H1 (cell line): Measurements from ENCODE around the gene WFIKKN1. TPM values are rescaled to one million over a fixed set of nuclear protein-coding genes. Genes with fewer than 3 reads are reported as not detected.

ENCODE experiments used
- CTCF ChIA-PET: fragments of 300-600 bp; sonication (Branson Sonifier 250); formaldehyde crosslinking; loops from one replicate; lab custom pipeline; 2021; ENCODE audit not compliant: partially characterized antibody; lab: Charles Lee
- POLR2A ChIA-PET: fragments of 300-600 bp; sonication (Branson Sonifier 250); formaldehyde crosslinking; loops from one replicate; lab custom pipeline; 2021; ENCODE audit warnings: inconsistent platforms; ENCODE audit not compliant: partially characterized antibody; lab: Charles Lee
- DNase-seq, 2 experiments: peaks; one replicate each; pipeline versions ENCODE4 v3.0.0 to v3.0.0-alpha.2; 2010 to 2022; ENCODE audit warnings: low spot score in 2 of 2, low read depth in 1 of 2, mixed read lengths in 1 of 2
- FAIRE-seq: peaks from 2 replicates; lab custom pipeline; 2011; peaks lifted over from hg19 to GRCh38; lab: Jason Lieb, UNC
- H2AFZ ChIP-seq: 2 replicates; pipeline ENCODE4 v1.8.1; 2012; ENCODE audit warnings: low read length, inconsistent platforms
- H2AK5ac ChIP-seq: 2 replicates; pipeline ENCODE4 v1.6.1; 2013; ENCODE audit warnings: low read depth, low read length
- H2BK120ac ChIP-seq: replicated peaks from 2 replicates; pipeline ENCODE3; 2013; ENCODE audit warnings: low read depth, low read length, inconsistent platforms
- H2BK12ac ChIP-seq: 2 replicates; pipeline ENCODE4 v1.6.1; 2013; ENCODE audit warnings: low read depth, low read length
- H2BK15ac ChIP-seq: 2 replicates; pipeline ENCODE4 v1.6.1; 2013; ENCODE audit warnings: low read length
- H2BK20ac ChIP-seq: 2 replicates; pipeline ENCODE4 v1.6.1; 2013; ENCODE audit warnings: low read length
- H2BK5ac ChIP-seq: 2 replicates; pipeline ENCODE4 v1.6.1; 2013; ENCODE audit warnings: low read depth, low read length
- H3K14ac ChIP-seq: 2 replicates; pipeline ENCODE4 v1.6.1; 2013; ENCODE audit warnings: inconsistent platforms; ENCODE audit not compliant: insufficient read length
- H3K18ac ChIP-seq: 2 replicates; pipeline ENCODE4 v1.6.1; 2013; ENCODE audit warnings: low read length; ENCODE audit errors: extremely low read depth
- H3K23ac ChIP-seq: 2 replicates; pipeline ENCODE4 v1.6.1; 2013; ENCODE audit warnings: inconsistent platforms; ENCODE audit not compliant: insufficient read length
- H3K23me2 ChIP-seq: 2 replicates; pipeline ENCODE4 v1.6.1; 2013; ENCODE audit warnings: low read depth, low read length
- H3K27ac ChIP-seq: 2 replicates; pipeline ENCODE4 v1.6.1; 2011; ENCODE audit warnings: low read depth, low read length, inconsistent platforms
- H3K27me3 ChIP-seq, 4 experiments: replicated peaks in 1 of 4; 1 replicate in 1 of 4; 2 replicates in 3 of 4; pipeline versions ENCODE4 v1.6.1 to v1.8.1; 2011 to 2013; ENCODE audit warnings: low read length in 3 of 4, mild to moderate bottlenecking in 3 of 4, inconsistent platforms in 2 of 4, mixed read lengths in 2 of 4, moderate library complexity in 1 of 4; ENCODE audit not compliant: control insufficient read depth in 3 of 4, insufficient read depth in 3 of 4; ENCODE audit errors: extremely low read depth in 1 of 4
- H3K36me3 ChIP-seq, 4 experiments: 2 replicates each; pipeline versions ENCODE4 v1.6.1 to v1.8.1; 2011 to 2013; ENCODE audit warnings: mild to moderate bottlenecking in 4 of 4, low read length in 3 of 4, moderate library complexity in 2 of 4, control low read depth in 1 of 4, inconsistent platforms in 1 of 4; ENCODE audit not compliant: insufficient read depth in 4 of 4, control insufficient read depth in 2 of 4
- H3K4ac ChIP-seq: replicated peaks from 2 replicates; pipeline ENCODE3; 2013; ENCODE audit warnings: low read length, low read depth, mixed read lengths, inconsistent platforms; ENCODE audit not compliant: insufficient read length
- H3K4me1 ChIP-seq, 4 experiments: replicated peaks in 1 of 4; 1 replicate in 1 of 4; 2 replicates in 3 of 4; pipeline versions ENCODE4 v1.6.1 to v1.8.1; 2011 to 2013; ENCODE audit warnings: low read length in 3 of 4, inconsistent platforms in 2 of 4, mixed read lengths in 1 of 4; ENCODE audit not compliant: insufficient read depth in 4 of 4, control insufficient read depth in 3 of 4
- H3K4me2 ChIP-seq, 2 experiments: 2 replicates each; pipeline versions ENCODE4 v1.6.1 to v1.8.1; 2011 to 2013; ENCODE audit warnings: low read depth in 2 of 2, low read length in 2 of 2, control low read depth in 1 of 2, inconsistent platforms in 1 of 2, mild to moderate bottlenecking in 1 of 2; ENCODE audit not compliant: insufficient read depth in 1 of 2
- H3K4me3 ChIP-seq, 4 experiments: fragments of 200-600, 300-600 bp in 1 of 4; sonication (generic), shearing (Covaris generic), sonication (Bioruptor Twin) in 1 of 4; 2 replicates each; pipeline versions ENCODE4 v1.5.1 to v1.8.1; 2011 to 2016; ENCODE audit warnings: low read length in 4 of 4, low read depth in 3 of 4, control low read depth in 2 of 4, inconsistent platforms in 2 of 4, mild to moderate bottlenecking in 2 of 4, mixed read lengths in 1 of 4, moderate library complexity in 1 of 4; ENCODE audit not compliant: insufficient read depth in 2 of 4; ENCODE audit errors: extremely low read depth in 1 of 4
- H3K56ac ChIP-seq: replicated peaks from 2 replicates; pipeline ENCODE3; 2013; ENCODE audit warnings: low read depth, mild to moderate bottlenecking, mixed read lengths, low read length, inconsistent platforms; ENCODE audit not compliant: insufficient read length
- H3K79me1 ChIP-seq: 2 replicates; pipeline ENCODE4 v1.6.1; 2013; ENCODE audit warnings: low read depth, low read length, control low read depth
- H3K79me2 ChIP-seq, 2 experiments: 2 replicates each; pipeline versions ENCODE4 v1.6.1 to v1.8.1; 2012 to 2013; ENCODE audit warnings: low read length in 2 of 2, mild to moderate bottlenecking in 2 of 2, inconsistent platforms in 1 of 2; ENCODE audit not compliant: insufficient read depth in 2 of 2, control insufficient read depth in 1 of 2
- H3K9ac ChIP-seq, 4 experiments: replicated peaks in 1 of 4; 1 replicate in 1 of 4; 2 replicates in 3 of 4; pipeline versions ENCODE4 v1.6.1 to v1.8.1; 2011 to 2013; ENCODE audit warnings: low read depth in 3 of 4, low read length in 3 of 4, control low read depth in 2 of 4, mild to moderate bottlenecking in 2 of 4, moderate library complexity in 2 of 4, inconsistent platforms in 1 of 4; ENCODE audit errors: extremely low read depth in 1 of 4
- H3K9me3 ChIP-seq, 2 experiments: 2 replicates each; pipeline versions ENCODE4 v1.6.1 to v1.8.1; 2012 to 2013; ENCODE audit warnings: mild to moderate bottlenecking in 2 of 2, moderate library complexity in 2 of 2, control low read depth in 1 of 2, inconsistent platforms in 1 of 2, low read depth in 1 of 2, low read length in 1 of 2, mixed read lengths in 1 of 2; ENCODE audit not compliant: insufficient read depth in 2 of 2
- H4K20me1 ChIP-seq, 2 experiments: replicated peaks in 1 of 2; 2 replicates each; pipeline versions ENCODE3 to v1.8.1; 2011 to 2013; ENCODE audit warnings: inconsistent platforms in 2 of 2, low read length in 2 of 2, mild to moderate bottlenecking in 1 of 2; ENCODE audit not compliant: insufficient read depth in 2 of 2, control insufficient read depth in 1 of 2
- H4K5ac ChIP-seq: 2 replicates; pipeline ENCODE4 v1.6.1; 2013; ENCODE audit warnings: low read length, low read depth, mixed read lengths, inconsistent platforms; ENCODE audit not compliant: insufficient read length
- H4K8ac ChIP-seq: 2 replicates; pipeline ENCODE4 v1.8.0; 2013; ENCODE audit warnings: mild to moderate bottlenecking, moderate library complexity, low read length, inconsistent platforms; ENCODE audit not compliant: insufficient read depth; ENCODE audit errors: extremely low read depth
- H4K91ac ChIP-seq: replicated peaks from 2 replicates; pipeline ENCODE3; 2013; ENCODE audit warnings: low read length, mixed read lengths, inconsistent platforms; ENCODE audit not compliant: insufficient read length
- CHD1 ChIP-seq: IDR thresholded peaks from 2 replicates; pipeline ENCODE4 v1.6.1; 2012; ENCODE audit warnings: low read depth, low read length, improper control_type of control experiment
- POLR2AphosphoS5 ChIP-seq: IDR thresholded peaks from 2 replicates; pipeline ENCODE4 v1.6.1; 2011; ENCODE audit warnings: low read depth, low read length
- RAD21 ChIP-seq, 2 experiments: IDR thresholded peaks in 1 of 2; conservative IDR thresholded peaks in 1 of 2; 2 replicates each; pipeline ENCODE4 v1.6.1; 2011; ENCODE audit warnings: low read depth in 2 of 2, low read length in 2 of 2, improper control_type of control experiment in 1 of 2, inconsistent platforms in 1 of 2, mild to moderate bottlenecking in 1 of 2, moderate library complexity in 1 of 2
- TBP ChIP-seq: IDR thresholded peaks from 2 replicates; pipeline ENCODE4 v1.6.1; 2011; ENCODE audit warnings: low read depth, low read length, improper control_type of control experiment
- WGBS, 2 experiments: shearing (Covaris generic) in 1 of 2; methylation state at CpG; one replicate each; pipeline versions ENCODE4 v1.1.6 to v1.1.7; 2013 to 2015; ENCODE audit warnings: low lambda C conversion rate in 2 of 2, mixed read lengths in 2 of 2, inconsistent platforms in 1 of 2, low coverage in 1 of 2, missing lambda C conversion rate in 1 of 2; ENCODE audit not compliant: insufficient replicate concordance in 2 of 2, insufficient coverage in 1 of 2, insufficient read length in 1 of 2; ENCODE audit errors: extremely low coverage in 1 of 2, missing lambda C conversion rate in 1 of 2; 5-methylcytosine and 5-hydroxymethylcytosine counted together
- polyA plus RNA-seq, 7 experiments: library from polyadenylated mRNA; depleted of rRNA in 3 of 7; stranded (reverse) in 5 of 7; unstranded in 2 of 7; fragments of >200 nt in 5 of 7; fragments of 200-250 nt in 2 of 7; gene quantifications; 1 replicate in 5 of 7; 2 replicates in 1 of 7; 4 replicates in 1 of 7; pipeline versions ENCODE4 v1.2.1 to v1.2.3, GENCODE V29; 2011 to 2013; ENCODE audit warnings: missing spikeins in 2 of 7, mixed read lengths in 2 of 7
- total RNA-seq: library from RNA; stranded (reverse); fragmentation: NEBNext Ultra II Directional; extraction: Animal tissue kit (Norgen Biotek cat#: 25700); gene quantifications from 2 replicates; pipeline ENCODE4 v1.2.1, GENCODE V29; 2021
- TF ChIP-seq, protein P1 (sequence below), 3 experiments: IDR thresholded peaks; 1 replicate in 2 of 3; 2 replicates in 1 of 3; pipeline versions ENCODE4 v1.5.1 to v1.6.1; 2011; ENCODE audit warnings: low read length in 3 of 3, mild to moderate bottlenecking in 3 of 3, inconsistent platforms in 2 of 3, low read depth in 1 of 3, moderate library complexity in 1 of 3; ENCODE audit not compliant: insufficient read depth in 1 of 3; ENCODE audit errors: control extremely low read depth in 1 of 3

Gene WFIKKN1
- total and polyA plus RNA-seq, 2 of the 8 experiments (the other 6 are each of a cell fraction or from before 2014, with no cell fraction given): 11.4 to 15.8 TPM

DNA sequence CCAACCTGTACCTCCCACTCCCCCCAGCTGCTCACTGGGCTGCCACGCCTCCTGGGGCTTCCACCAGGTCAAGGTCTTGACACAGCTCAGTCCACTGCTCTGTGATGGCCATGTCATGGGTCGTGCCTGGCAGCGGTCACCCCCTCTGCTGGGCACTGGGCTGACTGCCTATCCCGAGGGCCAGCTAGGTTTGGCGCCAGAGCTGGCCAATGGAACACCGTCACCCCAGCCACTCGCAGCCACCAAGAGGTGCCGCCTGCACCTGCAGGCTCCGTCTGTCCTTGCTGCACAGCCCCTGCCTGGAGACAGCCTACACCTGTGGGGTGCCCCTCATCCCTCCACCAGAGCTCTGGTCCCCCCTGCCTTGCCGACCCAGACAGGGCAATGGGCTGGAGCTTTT lies 45.4 kb upstream of the WFIKKN1 start:
- Histone ChIP-seq H3K4me3 (no peak overlapping the region), H3K9me3 (no peaks in the 10 kb centered on the region), H2AFZ (no peak overlapping the region), H3K9ac (no peak overlapping the region), H2BK20ac (no peak overlapping the region), H3K27me3 (peaks cover 0 to 26% (median 19%) of the 10 kb centered on the region in 4 experiments; a peak in 5 of 7 replicates), H2BK120ac (no peak overlapping the region), H4K20me1 (peaks cover 2 to 22% of the 10 kb centered on the region in 2 experiments), H3K14ac (no peak overlapping the region), H3K23ac (no peak overlapping the region), H3K79me1 (no peaks in the 10 kb centered on the region), H3K27ac (no peak overlapping the region), H2BK5ac (no peak overlapping the region), H3K4me2 (no peak overlapping the region), H4K91ac (no peak overlapping the region), H2AK5ac (no peak overlapping the region), H4K8ac (no peak overlapping the region), H2BK12ac (no peak overlapping the region), H3K18ac (no peak overlapping the region), H3K23me2 (peaks cover 7% of the 10 kb centered on the region; the same call in 1 of the 2 replicates), H3K79me2 (peaks cover 0 to 5% of the 10 kb centered on the region in 2 experiments; a peak in 1 of 4 replicates), H3K4ac (no peak overlapping the region), H3K36me3 (peaks cover 0 to 2% (median 0%) of the 10 kb centered on the region in 4 experiments; a peak in 1 of 8 replicates), H3K4me1 (peaks cover 0 to 26% (median 19%) of the 10 kb centered on the region in 4 experiments; a peak in 6 of 7 replicates), H2BK15ac (no peak overlapping the region), H4K5ac (no peak overlapping the region), H3K56ac (no peak overlapping the region)
- FAIRE-seq (no peak), DNase-seq (no peak)
- 49% methylated on average over 10 of the region's 10 CpGs; no CpG with 5 or more reads in 1 of the 2 experiments for WGBS, 2 experiments
- TF ChIP-seq TBP: no peak
- TF ChIP-seq, protein P1, sequence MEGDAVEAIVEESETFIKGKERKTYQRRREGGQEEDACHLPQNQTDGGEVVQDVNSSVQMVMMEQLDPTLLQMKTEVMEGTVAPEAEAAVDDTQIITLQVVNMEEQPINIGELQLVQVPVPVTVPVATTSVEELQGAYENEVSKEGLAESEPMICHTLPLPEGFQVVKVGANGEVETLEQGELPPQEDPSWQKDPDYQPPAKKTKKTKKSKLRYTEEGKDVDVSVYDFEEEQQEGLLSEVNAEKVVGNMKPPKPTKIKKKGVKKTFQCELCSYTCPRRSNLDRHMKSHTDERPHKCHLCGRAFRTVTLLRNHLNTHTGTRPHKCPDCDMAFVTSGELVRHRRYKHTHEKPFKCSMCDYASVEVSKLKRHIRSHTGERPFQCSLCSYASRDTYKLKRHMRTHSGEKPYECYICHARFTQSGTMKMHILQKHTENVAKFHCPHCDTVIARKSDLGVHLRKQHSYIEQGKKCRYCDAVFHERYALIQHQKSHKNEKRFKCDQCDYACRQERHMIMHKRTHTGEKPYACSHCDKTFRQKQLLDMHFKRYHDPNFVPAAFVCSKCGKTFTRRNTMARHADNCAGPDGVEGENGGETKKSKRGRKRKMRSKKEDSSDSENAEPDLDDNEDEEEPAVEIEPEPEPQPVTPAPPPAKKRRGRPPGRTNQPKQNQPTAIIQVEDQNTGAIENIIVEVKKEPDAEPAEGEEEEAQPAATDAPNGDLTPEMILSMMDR (IDR thresholded peaks at IDR 0.05; ENCODE audit: control extremely low read depth in 1 of 3, insufficient read depth in 1 of 3, low read depth in 1 of 3, low read length in 3 of 3): peak in 2 of 3 experiments; percentile 19 to 20; a peak in 3 of 4 replicates
- no peak for TF ChIP-seq CHD1
- peak in 1 of 2 experiments; percentile 10; a peak in 1 of 4 replicates for TF ChIP-seq RAD21 (IDR thresholded peaks at IDR 0.05 in 1 of 2, conservative IDR thresholded peaks at IDR 0.05 in 1 of 2; ENCODE audit: low read depth in 2 of 2, low read length in 2 of 2)
- TF ChIP-seq POLR2AphosphoS5: peak; percentile 35; the same call in 1 of the 2 replicates
- ChIA-PET POLR2A (interaction anchor here (0.5 to 7.9 kb wide), 9 partner anchors 8 to 176 kb away, joined by 3 to 58 read pairs (median 4); partner anchors contain the start of genes NHLRC4, PIGQ and WFIKKN1), CTCF (interaction anchor here (0.6 to 5.4 kb wide), 11 partner anchors 8 to 351 kb away, joined by 3 to 35 read pairs (median 4); partner anchors contain the start of gene WFIKKN1)
